Retinal pigment epithelial cell (primary cell): Measurements from ENCODE around the gene TNS4.

Source experiments
- DNase-seq: peaks from one replicate; pipeline ENCODE4 v3.0.0-alpha.2; 2010; ENCODE audit warnings: low read depth
- H3K4me3 ChIP-seq: 2 replicates; pipeline ENCODE4 v1.5.1; 2011; ENCODE audit warnings: mild to moderate bottlenecking, low read length, control low read depth, moderate library complexity
- CTCF ChIP-seq: conservative IDR thresholded peaks from 2 replicates; pipeline ENCODE4 v1.5.1; 2011; ENCODE audit warnings: low read depth, low read length, control low read depth, inconsistent platforms

The TNS4 gene

GRCh38 chr17:40474419-40475002, 26.9 kb downstream of the TNS4 start:
- no peak overlapping the region for H3K4me3 ChIP-seq
- no peak for DNase-seq
- no peak for TF ChIP-seq CTCF

GRCh38 chr17:40473573-40474365, 27.7 kb downstream of the TNS4 start:
- H3K4me3 ChIP-seq = no peak overlapping the region
- TF ChIP-seq CTCF = no peak
- no peak for DNase-seq

GRCh38 chr17:40472733-40473452, 28.5 kb downstream of the TNS4 start:
- TF ChIP-seq CTCF = no peak
- no peak overlapping the region for H3K4me3 ChIP-seq
- DNase-seq = no peak

- H3K4me3 ChIP-seq = no peak overlapping the region
- DNase-seq = no peak
- no peak for TF ChIP-seq CTCF
These were observed 29.3 kb downstream of the TNS4 start for GRCh38 chr17:40471846-40472732.

GRCh38 chr17:40470932-40471828, 30.2 kb downstream of the TNS4 start:
- TF ChIP-seq CTCF = no peak
- no peak for DNase-seq
- no peak overlapping the region for H3K4me3 ChIP-seq
